AG10803 (cell line): ENCODE measurements around the gene NAV3.

Experiments used
- DNase-seq: peaks from one replicate; pipeline ENCODE4 v3.0.0; 2010; ENCODE audit warnings: low read depth
- H3K4me3 ChIP-seq: 2 replicates; pipeline ENCODE4 v1.5.1; 2011; ENCODE audit warnings: mild to moderate bottlenecking, low read length, control low read depth
- TF ChIP-seq, protein P1 (sequence below): conservative IDR thresholded peaks from 2 replicates; pipeline ENCODE4 v1.5.1; 2011; ENCODE audit warnings: mild to moderate bottlenecking, low read length, control low read depth, inconsistent platforms

The NAV3 gene

GRCh38 chr12:77992760-77993159 is 162.1 kb downstream of the NAV3 start:
- DNase-seq = no peak
- TF ChIP-seq, protein P1, sequence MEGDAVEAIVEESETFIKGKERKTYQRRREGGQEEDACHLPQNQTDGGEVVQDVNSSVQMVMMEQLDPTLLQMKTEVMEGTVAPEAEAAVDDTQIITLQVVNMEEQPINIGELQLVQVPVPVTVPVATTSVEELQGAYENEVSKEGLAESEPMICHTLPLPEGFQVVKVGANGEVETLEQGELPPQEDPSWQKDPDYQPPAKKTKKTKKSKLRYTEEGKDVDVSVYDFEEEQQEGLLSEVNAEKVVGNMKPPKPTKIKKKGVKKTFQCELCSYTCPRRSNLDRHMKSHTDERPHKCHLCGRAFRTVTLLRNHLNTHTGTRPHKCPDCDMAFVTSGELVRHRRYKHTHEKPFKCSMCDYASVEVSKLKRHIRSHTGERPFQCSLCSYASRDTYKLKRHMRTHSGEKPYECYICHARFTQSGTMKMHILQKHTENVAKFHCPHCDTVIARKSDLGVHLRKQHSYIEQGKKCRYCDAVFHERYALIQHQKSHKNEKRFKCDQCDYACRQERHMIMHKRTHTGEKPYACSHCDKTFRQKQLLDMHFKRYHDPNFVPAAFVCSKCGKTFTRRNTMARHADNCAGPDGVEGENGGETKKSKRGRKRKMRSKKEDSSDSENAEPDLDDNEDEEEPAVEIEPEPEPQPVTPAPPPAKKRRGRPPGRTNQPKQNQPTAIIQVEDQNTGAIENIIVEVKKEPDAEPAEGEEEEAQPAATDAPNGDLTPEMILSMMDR = no peak
- H3K4me3 ChIP-seq = no peak overlapping the region

GRCh38 chr12:77993658-77994057 is 163.0 kb downstream of the NAV3 start:
- H3K4me3 ChIP-seq = no peak overlapping the region
- TF ChIP-seq, protein P1 = no peak
- DNase-seq = no peak

DNA sequence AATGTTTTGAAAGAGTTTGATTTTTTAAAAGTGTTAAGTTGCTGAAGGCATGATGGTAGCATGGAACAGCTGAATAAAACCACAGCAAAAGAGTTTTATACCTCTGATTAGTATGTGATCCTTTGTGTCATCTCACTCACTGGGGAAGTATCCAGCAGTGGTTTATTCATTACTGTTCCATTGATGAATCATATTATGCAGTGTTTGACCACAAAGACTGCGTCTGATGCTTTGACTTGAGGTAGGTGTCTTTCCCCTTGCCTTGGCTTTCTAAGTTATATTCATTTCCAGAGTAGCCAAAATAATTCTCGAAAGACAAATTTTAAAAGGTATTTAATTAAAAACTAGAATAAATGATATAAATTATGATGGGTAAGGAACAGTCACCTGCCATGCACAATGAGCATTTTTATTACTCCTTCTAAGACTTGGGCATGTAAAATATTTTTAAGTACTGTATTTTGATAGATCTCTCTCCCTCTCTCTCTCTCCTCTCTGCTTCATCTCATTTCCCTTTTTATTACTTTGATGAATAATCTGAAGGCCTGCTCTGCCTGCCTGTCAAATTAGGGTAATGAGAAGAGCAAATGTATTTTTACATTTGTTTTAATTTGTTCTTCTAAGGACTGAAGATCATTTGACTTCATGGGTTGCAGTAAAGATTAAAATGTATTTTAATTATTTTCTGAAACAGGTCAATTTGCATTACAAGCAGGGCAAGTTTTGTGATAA is 164.9 kb downstream of the NAV3 start:
- no peak overlapping the region for H3K4me3 ChIP-seq
- TF ChIP-seq, protein P1 = no peak
- peak; percentile 71 for DNase-seq

DNA sequence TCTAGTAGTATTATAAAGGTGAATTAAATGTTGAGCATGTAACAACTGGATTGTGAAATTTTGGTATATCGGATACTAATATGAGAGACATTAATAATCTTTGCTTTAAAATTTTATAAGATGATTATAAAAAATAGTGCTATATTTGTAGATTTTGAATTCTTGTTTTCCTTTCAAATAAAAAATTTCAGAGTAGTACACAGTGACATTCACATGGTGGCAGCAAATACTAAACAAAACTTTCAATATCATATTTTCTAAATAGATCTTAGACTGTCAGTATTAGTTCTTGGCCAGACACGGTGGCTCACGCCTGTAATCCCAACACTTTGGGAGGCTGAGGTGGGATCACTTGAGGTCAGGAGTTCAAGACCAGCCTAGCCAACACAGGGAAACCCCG is 166.0 kb downstream of the NAV3 start:
- TF ChIP-seq, protein P1 = no peak
- no peak for DNase-seq
- H3K4me3 ChIP-seq = no peak overlapping the region

GRCh38 chr12:77998236-77998786 is 167.6 kb downstream of the NAV3 start:
- DNase-seq = no peak
- H3K4me3 ChIP-seq = no peak overlapping the region
- TF ChIP-seq, protein P1 = no peak

- TF ChIP-seq, protein P1 = no peak
- no peak overlapping the region for H3K4me3 ChIP-seq
- DNase-seq = no peak
Measured at GRCh38 chr12:77999074-77999715, 168.5 kb downstream of the NAV3 start.

DNA sequence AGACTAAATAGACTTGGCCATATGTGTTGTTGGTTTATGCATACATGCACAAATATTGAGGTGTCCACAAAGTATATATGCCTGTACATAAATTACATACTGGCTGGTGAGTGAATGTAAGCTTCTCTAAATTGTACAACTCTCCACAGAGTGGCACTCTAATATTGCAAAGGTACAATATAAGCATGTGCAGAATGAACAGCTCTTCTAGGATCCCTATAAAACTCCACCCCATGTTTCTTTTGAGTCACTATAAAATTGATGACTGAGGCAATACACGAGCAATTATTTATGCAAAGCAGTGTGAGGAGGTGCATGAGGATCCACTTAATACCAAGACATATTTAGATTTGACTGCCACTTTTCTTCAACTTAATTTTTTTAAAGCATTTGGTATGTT is 172.2 kb downstream of the NAV3 start:
- DNase-seq = peak; percentile 11
- TF ChIP-seq, protein P1 = no peak
- no peak overlapping the region for H3K4me3 ChIP-seq
